ENCODE results near the gene FCN2.

The FCN2 gene

DNA sequence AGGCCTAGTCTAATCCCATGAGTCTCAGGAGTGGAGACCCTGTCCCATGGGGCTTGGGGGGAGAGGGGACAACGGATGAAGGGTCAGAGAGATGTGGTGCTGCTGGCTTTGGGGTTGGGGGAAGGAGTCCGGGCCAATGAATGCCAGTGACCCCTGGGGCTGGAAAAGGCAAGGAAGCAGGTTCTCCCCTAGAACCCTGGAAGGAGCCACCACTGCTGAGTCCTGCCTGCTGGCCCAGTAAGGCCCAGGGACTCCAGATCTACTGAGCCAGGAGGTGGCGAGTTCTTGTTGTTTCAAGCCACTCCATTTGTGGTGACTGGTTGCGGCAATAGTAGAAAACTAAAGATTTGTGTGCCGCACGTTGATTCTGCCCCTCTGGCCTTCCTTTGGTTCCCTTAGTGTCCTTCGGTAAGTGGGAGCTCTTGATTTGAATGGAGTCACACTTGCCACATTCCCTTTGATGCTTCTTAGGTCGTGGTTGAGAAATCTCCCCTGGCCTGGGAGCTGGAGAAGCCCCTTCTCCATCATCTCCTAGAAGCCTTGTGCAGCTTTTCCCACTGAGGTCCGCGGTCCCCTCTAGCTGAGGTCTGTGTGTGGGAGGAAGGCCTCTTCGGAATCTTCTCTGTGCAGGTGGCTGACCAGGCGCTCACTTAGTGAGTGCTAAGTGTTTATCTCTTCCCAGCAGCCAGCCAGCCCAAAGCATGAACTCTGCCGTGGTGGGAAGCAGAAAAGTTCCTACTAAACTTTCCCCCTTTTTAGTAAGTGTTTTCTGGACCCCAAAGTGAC lies 28.1 kb downstream of the FCN2 start:
- DNase-seq (ENCODE audit: low read depth in 2 of 2, low spot score in 1 of 2), result no peak

DNA sequence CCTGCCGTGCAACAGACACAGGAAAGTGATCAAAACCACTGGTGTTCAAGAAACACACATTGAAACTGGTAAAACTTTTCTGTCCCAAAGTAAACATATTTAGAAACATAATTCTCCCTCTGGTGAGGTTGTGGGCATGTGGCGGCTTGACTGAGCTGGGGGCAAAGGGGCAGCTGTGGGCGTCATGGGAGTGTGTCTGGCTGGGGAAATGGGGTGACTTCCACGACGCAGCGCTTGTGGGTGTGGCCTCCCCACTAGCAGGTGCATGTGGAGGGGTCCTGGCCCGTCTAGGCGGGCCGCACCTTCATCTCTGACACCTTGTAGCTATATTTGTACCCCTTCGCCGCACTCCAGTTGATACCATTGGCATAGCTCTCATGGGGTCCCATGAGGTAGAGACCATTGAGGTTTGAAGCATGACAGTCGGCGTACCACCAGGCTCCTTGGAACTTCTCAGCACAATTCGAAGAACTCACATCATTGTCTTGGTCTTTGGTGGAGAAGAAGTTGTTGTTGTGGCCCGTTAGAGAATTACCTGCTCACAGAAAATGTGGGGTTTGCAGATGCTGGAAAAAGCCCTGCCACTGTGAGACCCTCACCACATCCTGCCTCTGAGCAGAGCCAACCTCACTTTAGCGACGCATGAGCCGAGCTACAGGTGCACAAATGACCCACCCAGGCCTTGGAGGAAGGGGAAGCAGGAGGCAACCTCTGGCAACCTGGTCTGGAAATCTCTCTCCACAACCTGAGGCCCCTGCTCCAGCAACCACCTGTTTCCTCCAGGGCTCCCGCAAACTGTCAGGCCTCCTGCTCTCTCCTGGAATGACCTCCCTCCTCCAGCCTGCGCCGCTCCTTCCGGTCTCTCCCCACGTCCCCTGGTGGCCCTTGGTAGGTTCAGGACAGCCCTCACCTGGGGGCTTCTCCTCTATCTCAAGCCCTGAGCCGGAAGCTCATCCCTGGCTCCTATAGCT lies 29.2 kb downstream of the FCN2 start:
- no peak for DNase-seq (ENCODE audit: low read depth in 2 of 2, low spot score in 1 of 2)

DNA sequence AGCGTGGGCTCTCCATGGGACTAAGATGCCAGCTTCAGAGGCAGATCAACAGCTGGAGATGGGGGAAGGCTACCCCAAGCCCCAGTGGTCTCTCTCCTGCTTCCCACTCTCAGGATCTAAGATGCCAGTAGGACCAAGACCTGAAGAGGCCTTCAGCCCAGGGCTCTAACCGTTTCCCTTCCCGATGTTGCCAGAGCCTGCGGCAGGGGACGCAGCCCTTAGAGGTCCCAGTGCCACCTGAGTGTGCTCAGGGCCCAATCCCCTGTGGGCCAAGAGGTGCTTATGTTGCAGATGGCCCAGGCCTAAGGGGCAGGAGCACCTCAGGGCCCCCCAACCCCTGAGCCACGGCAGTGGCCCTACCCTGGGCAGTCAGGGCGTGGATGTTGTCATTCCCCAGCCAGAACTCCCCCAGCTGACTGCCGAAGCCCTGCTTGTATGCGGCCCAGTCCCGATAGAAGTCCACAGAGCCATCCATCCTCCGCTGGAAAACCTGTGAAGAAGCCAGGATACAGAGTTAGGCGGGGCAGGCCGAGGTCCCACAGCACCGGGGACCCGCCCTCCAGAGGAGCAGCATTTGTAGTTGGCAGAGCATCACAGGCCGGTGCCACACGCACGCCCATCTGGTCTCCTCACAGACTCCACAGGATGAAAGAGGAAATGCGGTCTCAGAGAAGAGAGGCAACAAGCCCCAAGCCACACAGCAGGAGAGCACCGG lies 31.7 kb downstream of the FCN2 start:
- DNase-seq (ENCODE audit: low read depth in 2 of 2, low spot score in 1 of 2), result no peak

DNA sequence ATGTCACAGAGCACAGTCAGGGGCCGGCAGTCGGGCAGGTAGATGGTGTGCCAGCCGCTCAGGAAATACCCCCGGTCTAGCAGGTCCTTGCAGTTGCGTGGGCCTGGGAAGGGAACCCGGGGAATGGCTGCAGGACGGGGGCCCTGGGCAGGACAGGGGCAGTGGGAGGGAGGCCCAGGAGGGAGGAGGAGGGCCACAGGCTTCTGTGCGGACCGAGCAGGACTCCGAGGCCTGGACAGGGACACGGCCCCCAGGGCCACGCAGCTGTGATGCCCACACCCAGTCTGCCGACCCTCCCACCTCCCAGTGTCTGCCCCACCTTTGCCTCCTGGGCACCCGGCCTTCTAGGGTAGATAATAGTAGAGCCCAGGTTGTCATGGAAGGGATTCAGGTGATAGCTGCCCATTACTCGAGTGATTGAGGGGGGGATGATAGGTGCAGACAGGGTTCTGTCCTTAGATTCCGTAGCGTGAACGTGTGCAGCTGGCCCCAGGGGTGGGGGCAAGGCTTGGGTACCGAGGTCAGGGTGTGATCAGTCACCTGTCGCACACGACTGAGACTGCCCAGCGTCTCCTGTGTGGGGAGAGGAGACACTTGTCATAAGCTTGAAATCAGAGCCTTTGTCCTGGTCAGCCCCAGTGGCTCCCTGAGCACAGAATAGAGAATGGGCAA lies 32.6 kb downstream of the FCN2 start:
- DNase-seq (ENCODE audit: low read depth in 2 of 2, low spot score in 1 of 2), result no peak

DNA sequence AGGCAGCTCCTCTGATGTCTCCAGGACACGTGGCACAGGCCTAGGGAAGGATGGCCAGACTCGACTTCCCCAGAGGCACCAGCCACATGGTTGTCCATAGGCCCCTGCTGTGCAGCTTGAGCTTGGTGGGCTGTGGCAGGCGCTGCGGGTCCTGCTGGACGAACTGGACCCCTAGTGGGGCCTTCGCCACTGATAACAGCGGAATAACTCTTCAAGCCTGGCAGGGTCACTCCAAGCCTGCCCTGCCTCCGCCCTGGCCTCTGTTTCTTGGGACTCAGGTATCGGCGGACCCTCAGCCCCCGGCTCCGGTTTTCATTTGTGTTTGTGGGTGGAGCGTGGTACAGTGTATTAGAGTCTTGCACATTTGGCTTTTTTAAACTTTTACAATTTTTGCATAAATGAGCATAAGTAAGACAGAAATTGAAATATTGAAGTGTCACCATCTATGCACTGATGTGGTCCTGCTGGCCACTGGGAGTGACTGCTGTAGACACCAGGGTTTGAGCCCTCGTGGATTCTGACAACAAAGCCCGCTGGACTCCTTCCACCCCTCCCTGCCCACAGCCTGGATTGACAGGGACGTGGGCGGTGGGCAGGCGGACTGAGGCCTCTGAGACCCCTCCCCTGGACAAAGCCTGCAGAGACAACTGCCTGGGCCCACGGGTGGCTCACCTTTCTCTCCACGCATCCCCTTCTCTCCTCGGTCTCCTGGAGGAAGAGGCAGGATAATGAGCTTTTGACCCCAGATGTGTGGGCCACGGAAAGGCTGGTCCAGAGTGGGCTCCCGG lies 33.3 kb downstream of the FCN2 start:
- DNase-seq (ENCODE audit: low read depth in 2 of 2, low spot score in 1 of 2), result no peak

DNA sequence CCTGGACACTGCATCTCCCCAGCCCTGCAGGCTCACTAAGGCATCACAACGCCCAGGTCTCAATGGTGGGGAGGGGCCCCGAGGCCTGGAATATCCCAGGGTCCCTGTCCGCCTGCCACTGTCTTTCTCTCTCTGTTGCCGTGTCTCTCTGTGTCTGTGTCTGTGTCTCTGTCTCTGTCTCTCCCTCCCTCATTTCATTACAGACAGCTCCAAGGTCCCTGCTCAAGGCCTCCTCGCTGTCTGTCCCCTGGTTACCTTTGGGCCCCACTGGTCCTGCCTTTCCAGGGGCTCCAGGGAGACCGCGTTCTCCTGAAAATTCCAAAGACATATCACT lies 33.9 kb downstream of the FCN2 start:
- no peak for DNase-seq (ENCODE audit: low read depth in 2 of 2, low spot score in 1 of 2)

DNA sequence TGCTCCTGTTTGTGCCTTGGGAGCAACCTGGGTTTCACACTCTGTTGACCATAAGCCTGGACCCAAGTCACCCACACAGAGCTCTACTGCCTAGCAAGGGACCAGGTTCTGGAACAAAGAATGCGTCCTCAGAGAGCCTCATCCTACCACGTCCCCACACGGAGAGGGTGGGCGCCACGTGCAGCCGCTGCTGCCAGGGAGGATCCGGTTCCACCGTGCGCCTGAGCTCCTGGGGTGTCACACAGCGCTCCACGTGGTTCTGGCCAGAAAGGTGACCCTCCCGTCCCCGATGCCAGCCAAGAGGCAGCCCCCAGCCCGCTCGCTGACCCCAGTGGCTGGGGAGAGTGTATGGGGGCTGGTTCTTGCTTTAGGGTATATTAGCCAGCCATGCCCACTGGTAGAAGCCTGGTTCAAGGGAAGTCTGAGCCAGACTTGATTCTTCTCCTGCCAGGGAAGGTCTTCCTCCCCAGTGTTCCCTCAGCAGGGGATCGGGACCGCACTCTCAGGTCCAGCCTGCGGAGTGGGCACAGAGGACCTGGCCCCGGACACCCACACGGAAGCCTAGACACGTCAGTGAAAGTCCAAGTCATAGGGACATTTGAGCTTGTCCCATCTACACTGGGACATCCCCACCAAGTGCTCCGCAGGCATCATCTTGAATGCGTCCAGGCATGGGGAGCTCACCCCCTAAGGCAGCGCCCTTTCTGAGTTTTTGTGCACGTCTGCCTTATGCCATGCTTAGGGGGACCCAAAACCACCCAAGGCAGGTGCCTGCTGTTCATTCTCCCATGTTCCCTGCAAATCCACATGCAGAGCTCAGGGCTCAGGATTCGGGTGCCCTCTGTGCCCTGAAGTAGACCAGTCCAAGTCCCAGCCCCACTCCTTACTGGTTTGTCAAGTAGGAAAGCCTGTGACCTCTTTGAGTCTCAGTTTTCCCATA lies 34.7 kb downstream of the FCN2 start:
- DNase-seq (ENCODE audit: low read depth in 2 of 2, low spot score in 1 of 2), result no peak

DNA sequence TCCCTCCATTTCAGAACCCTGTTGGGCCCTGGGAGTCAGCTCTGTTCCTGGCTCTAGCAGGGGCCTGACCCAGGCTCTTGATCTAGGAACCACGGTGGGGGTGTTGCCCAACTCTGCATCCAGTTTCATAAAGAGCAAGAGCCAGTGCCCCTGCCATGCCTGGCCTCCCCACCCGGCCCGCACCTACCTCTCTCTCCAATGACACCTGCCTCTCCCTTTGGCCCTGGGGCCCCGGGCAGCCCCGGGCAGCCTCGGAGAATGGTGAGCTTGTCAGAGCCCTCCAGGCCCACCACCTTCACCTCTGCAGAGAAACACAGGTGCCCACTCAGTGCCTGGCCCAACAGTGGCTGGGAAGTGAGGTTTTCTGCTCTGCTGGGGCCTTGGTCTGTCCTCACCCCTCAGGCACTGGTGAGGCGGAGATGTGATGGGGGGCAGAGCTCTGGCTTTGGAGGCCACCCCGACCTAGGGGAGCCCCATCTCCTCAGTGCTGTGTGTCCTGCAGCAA lies 35.6 kb downstream of the FCN2 start:
- no peak for DNase-seq (ENCODE audit: low read depth in 2 of 2, low spot score in 1 of 2)

DNA sequence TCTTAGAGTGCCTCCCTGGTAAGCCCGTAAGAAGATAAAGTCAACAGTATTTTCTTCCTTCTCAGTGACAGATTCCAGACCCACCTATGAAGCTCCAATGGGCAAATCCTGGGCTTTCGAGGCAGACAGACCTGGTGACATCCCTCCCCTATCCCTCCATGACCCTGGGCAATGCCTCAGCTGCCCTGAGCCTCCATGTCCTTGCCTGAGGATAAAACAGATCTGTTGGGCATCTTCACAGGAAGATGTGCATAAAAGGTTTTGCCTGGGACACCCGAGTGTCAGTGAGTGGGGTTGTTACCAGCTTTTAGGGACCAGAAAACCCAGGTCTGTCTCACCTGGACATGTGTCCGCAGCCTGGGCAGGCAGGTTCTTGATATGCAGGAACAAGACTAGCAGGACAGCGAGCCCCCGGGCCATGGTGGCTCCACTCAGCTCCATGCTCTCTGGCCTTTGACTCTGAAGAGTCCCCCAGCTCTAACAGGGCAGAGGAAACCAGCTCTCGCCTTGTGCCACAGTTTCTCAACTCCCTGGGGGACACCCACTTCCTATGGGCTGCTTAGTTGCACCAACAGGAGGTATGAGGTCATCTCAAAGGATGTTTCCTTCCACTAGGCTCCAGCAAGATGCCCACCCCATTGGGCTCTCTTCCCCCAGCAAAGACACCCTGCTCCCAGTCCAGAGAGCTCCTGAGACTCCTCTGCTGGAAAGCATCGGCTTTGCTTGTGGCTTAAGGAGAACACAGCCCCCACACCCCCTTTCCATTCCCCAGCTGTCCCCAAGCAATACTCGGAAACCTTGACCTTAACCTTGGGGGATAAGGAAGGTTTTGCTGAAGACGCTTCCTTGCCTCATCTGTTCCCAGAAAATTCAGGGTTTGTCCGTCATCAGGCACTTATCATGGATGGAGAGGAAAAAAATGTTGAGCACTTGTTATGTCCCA lies 37.1 kb downstream of the FCN2 start, which contains the start of gene FCN1:
Gene FCN1, minus strand, starts transcription at position 482 of the 943 bp plus-strand sequence. Its CDS starts 41 bp downstream, at position 441.
- no peak for DNase-seq (ENCODE audit: low read depth in 2 of 2, low spot score in 1 of 2)

DNA sequence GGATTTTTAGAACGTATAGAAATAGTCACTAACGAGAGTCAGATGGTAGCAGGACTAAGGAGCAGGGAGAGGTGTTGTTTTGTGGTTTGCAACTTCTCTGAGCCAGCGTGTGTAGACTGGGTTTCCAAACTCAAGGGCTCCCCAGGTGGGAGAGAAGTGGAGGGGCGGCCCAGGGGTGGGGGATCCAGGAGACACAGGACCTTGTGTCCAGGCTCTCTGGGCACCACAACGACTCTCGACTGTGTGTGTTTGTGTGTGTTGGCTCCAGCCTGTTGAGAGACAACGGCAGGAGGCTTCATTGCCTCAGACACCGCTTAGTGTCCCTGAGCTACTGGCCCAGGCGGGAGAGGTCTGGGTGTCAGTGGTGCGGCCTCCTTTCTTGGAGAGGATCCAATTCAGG lies 38.0 kb downstream of the FCN2 start:
- DNase-seq (ENCODE audit: low read depth in 2 of 2, low spot score in 1 of 2), result no peak

DNA sequence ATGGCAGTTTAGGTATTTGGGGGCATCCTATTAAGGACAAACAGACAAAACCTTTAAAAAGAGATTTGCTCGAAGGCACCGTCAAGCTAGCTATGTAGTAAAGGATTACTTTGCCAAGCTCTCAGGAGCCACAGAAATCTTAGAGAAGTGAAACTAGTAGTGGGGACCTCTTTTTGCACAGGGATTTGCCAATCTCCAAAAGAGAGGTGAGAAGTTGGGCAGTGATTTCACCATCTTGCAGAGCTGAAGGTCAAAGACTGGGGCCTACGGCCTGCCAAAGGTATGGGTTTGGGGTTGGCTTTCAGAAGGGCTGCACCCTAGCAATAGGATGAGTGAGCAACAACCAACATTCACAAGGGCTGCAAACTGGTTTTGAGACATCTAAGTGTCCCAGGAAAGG lies 38.7 kb downstream of the FCN2 start:
- no peak for DNase-seq (ENCODE audit: low read depth in 2 of 2, low spot score in 1 of 2)

DNA sequence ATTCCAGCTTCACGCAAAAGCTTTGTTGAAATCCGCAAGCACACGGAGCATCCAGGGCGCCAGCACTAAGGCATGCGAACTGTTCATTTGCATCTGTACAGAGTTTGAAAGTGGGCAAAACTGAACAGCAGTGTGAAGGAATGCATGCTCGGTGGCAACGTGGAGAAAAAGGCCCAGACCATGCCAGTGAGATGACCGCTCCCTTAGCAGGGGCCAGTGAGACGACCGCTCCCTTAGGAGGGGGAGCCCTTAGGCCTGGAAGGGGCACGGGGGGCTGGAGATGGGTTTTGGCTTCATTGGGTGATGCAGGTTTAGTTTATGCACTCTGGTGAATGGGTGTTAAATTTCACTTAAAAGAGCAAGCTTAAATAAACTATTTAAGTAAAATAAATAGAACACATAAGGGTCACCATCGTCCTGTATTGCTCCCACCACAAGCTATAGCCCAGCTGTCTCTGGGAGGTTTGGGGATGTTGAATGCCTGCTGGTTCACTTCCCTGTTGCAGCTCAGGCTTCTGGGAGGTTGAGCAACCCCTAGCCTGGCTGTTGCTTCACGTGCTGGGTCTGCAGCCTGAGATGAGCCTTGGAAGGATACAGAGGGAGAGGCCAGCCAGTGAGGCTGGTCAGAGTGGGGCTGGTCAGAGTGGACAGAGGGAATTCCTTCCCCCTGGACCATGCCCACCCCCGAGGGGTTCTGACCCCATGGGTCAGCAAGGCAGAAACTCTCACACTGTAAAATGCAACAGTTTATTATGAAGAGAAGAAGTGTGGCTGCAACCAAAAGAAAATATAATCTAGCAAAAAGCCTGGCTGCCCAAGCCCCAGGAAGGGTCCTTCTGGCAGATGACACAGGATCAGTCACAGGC lies 41.7 kb downstream of the FCN2 start:
- DNase-seq (ENCODE audit: low read depth in 2 of 2, low spot score in 1 of 2), result no peak

DNA sequence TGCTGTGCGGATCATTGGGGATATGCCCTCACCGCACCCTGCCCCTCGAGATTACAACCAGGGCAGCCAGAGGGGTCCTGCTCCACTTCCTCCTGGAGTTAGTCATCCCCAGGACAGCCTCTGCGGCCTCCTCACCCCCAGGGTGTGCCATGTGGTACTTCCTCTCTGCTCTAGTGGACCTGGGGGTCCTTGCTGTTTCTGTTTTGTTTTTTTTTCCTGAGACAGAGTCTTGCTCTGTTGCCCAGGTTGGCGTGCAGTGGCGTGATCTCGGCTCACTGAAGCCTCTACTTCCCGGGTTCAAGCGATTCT lies 42.3 kb downstream of the FCN2 start:
- no peak for DNase-seq (ENCODE audit: low read depth in 2 of 2, low spot score in 1 of 2)

DNA sequence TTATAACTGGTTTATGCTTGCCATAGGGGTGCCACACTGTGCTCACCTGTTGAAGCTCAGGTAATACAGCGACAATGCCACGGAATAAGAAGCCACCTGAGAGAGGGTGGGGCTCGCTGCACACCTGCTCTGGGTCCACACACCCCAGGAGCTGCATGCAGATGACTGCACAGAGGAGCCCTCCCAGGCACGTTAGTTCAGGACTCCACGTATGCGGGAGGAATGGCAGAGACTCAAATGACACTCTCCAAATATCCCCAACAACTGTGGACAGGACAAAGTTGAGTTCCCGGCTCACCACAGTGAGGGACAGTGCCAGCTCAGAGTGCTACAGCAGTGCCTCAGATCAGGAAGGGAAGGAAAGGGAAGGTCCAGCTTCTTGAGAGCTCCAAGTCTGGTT lies 42.9 kb downstream of the FCN2 start:
- DNase-seq (ENCODE audit: low read depth in 2 of 2, low spot score in 1 of 2), result no peak

DNA sequence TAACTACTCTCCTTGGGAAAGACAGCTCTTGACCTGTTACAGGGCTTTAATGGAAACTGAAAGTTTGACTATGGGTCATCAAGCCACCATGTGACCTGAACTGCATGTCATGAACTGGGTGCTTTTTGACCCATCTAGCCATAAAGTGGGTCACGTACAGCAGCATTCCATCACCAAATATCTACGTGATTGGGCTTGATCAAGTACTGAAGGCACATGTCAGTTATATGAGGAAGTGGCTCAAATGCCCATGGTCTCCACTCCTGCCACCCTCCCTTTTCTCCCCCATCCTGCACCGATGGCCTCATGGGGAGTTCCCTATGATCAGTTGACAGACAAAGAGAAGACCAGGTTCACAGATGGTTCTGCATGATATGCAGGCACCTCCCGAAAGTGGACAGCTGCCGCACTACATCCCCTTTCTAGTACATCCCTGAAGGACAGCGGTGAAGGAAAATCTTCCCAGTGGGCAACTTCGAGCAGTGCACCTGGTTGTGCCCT lies 44.5 kb downstream of the FCN2 start:
- DNase-seq (ENCODE audit: low read depth in 2 of 2, low spot score in 1 of 2), result no peak

DNA sequence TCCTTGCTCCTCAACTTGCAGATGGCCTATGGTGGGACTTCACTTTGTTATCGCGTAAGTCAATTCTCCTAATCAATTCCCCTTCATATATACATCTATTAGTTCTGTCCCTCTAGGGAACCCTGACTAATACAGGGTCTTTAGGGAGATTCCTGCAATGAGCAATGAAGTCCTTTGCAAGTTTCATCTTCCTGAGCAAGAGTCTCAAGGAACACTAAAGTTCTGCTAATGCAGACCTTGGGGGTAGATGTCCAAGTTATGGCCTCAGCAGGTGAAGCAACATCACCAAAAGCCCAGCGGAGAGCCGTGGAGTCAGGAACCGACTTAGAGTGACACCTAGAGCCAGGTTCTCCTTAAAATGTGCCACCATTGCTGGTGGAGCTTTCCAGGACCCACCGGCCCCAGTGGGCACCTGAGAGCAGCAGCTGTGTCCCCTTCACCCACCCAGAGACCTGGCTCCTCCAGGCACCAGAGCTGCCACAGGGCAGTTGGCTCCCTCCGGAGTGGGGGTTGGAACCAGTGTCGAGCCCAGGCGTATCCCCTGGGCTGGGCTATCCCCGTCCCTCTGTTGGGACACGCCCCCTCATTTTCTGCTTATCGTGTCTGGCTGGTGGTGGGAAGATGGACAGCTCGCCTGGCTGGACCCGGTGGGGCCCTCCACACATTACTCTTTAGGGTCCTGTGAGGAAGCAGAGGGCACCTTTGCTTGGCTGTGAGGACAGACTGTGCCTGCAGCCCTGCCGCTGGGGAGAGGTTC lies 48.0 kb downstream of the FCN2 start:
- DNase-seq (ENCODE audit: low read depth in 2 of 2, low spot score in 1 of 2), result no peak

Data from stimulated activated CD8-positive, alpha-beta memory T cell treated with anti-CD3 and anti-CD28 coated beads, Interleukin-4, amount 100 ng/mL, for 1 hour (primary cell).